ENCODE measurements around the gene ARF4.

ARF4 gene

GRCh38 chr3:57575966-57576626 is 21.0 kb downstream of the ARF4 start:
- no peak for DNase-seq

DNA sequence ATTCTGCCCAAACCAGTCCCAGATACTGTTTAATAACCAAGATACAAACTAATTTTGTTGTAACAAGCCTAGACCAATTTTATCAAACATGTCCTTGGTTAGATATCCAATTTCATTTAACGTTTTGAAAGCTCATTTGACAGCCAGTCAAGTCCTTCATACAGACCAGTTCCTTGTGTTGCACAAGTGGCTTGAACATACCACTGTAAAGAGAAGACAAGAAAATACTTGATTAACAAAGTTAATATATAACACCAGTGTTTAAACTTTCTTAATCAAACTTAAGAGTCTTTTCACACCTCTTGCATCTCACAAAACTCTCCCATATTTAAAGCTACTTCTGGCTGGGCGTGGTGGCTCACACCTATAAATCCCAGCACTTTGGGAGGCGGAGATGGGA is 25.0 kb downstream of the ARF4 start:
- no peak for DNase-seq

- DNase-seq = no peak
Measured at GRCh38 chr3:57570878-57571277, 26.3 kb downstream of the ARF4 start.

DNA sequence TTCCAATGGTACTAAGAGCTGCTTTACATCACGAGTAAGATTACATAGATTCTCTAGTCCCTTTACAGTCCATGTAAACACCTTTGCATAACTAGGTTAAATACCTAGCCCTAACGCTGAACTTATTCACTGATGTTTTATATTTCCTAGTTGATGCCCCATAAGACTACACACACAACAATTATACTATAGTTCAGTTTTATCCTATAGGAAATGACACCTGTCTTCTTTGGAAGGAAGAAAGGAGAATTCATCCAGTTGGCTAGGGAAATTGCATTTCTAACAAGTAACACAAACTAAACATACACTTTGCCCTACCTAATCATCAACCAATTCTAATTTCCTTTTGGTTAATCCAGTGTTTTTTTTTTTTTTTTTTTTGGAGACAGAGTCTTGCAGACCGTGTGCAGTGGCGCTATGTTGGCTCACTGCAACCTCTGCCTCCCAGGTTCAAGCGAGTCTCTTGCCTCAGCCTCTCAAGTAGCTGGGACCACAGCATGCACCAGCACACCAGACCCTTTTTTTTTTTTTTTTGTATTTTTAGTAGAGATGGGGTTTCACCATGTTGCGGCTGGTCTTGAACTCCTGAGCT is 27.2 kb downstream of the ARF4 start:
- DNase-seq = no peak

GRCh38 chr3:57559526-57559925 is 37.6 kb downstream of the ARF4 start:
- no peak for DNase-seq

GRCh38 chr3:57557085-57557537 is 40.0 kb downstream of the ARF4 start:
- no peak for DNase-seq

DNA sequence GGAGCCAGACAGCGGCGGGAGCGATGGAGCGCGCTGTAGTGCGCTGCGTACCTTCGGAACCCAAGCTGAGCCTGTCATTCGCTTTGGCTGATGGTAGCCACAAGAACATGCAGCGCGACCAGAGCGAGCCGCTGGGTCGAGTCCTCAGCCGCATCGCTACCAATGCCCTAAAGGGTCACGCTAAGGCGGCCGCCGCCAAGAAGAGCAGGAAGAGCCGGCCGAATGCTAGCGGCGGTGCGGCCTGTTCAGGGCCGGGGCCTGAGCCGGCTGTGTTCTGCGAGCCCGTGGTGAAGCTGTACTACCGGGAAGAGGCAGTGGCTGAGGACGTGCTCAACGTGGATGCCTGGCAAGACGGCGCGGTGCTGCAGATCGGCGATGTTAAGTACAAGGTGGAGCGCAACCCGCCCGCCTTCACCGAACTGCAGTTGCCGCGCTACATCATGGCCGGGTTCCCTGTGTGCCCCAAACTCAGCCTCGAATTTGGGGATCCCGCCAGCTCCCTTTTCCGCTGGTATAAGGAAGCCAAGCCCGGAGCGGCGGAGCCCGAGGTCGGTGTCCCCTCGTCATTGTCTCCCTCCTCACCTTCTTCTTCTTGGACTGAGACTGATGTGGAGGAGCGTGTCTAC is 40.6 kb downstream of the ARF4 start:
- DNase-seq = peak; percentile 27

- DNase-seq = peak; percentile 86
Measured at GRCh38 chr3:57555738-57556458, 41.2 kb downstream of the ARF4 start, which contains the start of gene PDE12. Gene PDE12, plus strand, starts transcription at chr3:57556274. Its CDS starts 106 bp downstream, at chr3:57556380.

DNA sequence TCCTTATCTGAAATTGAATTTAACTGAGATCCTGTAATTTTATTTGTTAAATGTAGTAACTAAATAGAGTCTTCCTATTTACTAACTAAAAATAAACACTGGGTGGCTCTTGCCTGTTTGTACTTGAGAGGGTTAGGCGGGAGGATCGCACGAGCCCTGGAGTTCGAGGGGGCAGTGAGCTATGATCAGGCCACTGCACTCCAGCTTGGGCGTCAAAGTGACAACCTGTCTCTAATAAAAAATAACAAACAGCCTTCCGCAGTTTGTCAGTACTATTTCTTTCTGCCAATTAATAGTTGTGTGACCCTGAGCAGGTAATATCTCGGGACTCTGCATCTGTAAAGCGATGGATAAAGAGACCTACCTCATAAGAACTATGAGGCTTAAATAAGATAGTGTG is 41.8 kb downstream of the ARF4 start:
- DNase-seq = no peak

DNA sequence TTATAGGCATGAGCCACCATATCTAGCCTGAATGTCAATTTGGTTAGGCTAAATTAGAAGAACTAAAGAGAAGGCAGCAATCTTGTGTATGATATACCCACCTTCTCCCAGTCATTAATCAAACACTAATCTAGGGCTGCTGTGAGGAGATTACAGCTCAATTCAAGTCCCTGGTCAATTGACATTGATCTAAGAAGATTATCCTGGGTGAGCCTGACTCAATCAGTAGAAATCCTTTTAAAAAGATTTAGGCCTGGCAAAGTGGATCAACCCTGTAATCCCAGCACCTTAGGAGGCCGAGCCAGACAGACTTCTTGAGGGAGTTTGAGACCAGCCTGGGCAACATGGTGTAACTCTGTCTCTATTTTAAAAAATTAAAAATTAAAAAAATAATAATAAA is 50.5 kb downstream of the ARF4 start:
- no peak for DNase-seq

- no peak for DNase-seq
Measured at GRCh38 chr3:57545636-57546268, 51.4 kb downstream of the ARF4 start.

- DNase-seq = no peak
Measured at GRCh38 chr3:57544181-57545125, 52.7 kb downstream of the ARF4 start, which contains the start of gene DNAH12. Gene DNAH12, minus strand, starts transcription at chr3:57544344. Its CDS starts 1,474 bp downstream, at chr3:57542870.

- DNase-seq = no peak
Measured at GRCh38 chr3:57538465-57538864, 58.7 kb downstream of the ARF4 start.

GRCh38 chr3:57530071-57530608 is 67.0 kb downstream of the ARF4 start:
- DNase-seq = no peak

Data from GDM1 (cell line).